NCI-H2029 treated with DMSO at 0.1 percent for 48 hours (cell line): ENCODE measurements around the gene NAT9.

ENCODE experiments used
- DNase-seq: peaks from one replicate; lab custom pipeline; 2025; lab: John Stamatoyannopoulos, UW

The NAT9 gene

GRCh38 chr17:74805591-74805991, 29.4 kb upstream of the NAT9 start:
- no peak for DNase-seq

GRCh38 chr17:74804683-74805082, 28.5 kb upstream of the NAT9 start:
- DNase-seq, result no peak

DNA sequence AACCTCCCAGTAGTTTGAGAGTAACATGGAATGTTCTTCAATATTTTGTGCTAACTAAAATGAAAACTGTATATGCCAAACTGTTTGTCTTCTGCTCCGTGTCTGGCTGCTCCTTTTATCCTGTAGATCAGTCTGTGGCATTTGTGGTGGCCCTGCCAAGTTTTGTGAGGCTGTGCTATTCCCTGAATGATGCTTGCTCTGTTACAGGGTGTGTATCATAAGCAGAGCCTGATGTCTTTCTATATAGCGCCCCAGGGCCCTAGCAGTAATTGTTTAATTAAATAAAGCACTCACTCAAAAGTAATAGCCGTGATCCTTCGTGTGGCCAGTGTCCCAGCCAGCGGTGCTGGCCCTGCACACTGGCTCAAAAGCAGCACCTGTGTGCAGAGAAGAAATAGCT, 27.8 kb upstream of the NAT9 start:
- DNase-seq, result no peak

DNA sequence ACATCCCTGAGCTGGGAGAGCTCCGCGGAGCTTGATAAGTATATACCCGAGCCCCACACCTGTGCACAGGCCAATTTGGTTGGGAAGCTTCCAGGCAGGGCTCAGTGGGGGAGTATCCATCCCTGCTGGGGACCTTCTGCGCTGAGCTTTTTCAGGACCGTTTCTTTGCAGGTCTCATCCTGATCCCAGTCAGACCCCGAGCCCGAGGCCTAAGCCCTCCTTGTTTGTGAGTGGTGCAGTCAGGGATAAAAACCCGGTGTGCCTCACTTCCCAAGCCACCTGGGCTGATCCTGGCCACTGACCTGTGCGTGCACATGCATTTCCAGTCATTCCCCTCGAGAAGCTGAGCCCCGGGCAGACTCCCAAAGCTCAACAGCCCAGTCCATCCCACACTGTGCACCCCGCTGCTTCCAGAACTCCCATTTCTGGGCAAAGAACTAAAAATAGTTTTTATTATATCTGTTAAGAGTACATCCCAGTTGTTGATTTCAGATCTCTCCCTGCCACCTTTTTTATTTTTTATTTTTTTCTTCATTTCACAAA, 27.3 kb upstream of the NAT9 start:
- no peak for DNase-seq

DNA sequence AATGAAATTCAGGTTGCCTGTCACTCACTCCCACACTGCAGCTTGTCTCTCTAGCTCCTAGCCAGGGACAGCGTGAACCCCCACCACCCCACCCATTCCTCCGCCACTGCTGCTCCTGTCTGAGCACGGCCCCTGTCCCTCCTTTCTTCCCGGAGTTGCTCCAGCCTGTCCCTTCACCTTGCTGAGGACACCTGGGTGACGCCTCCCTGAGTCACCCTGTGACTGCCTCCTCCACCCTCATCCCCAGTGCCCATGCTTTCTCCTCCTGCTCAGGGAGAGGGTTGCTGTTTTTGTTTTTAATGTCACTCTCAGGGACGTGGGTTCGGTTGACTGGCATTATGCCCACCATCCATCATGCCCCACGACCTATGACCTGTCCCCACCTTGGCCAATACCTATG, 25.8 kb upstream of the NAT9 start:
- no peak for DNase-seq

GRCh38 chr17:74800531-74800930, 24.4 kb upstream of the NAT9 start:
- no peak for DNase-seq

DNA sequence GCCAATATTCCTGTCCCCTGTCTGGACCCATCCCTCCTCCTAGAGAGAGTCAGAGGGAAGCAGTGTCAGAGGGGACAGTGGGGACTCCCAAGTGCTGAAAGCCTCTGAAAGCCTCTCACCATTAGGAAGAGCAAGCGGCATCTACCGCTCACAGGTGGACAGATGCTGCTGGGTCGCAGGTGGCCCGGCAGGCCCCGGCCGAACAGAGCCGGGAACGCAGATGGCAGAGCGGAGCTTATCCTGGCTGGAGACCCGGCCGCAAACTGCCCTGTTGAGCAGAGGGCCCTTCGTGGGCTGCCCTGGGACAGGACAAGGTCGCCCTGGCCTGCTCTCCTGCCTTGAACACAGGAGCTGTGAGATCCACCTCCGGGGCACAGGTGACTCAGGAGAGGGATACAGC, 23.0 kb upstream of the NAT9 start:
- no peak for DNase-seq

DNA sequence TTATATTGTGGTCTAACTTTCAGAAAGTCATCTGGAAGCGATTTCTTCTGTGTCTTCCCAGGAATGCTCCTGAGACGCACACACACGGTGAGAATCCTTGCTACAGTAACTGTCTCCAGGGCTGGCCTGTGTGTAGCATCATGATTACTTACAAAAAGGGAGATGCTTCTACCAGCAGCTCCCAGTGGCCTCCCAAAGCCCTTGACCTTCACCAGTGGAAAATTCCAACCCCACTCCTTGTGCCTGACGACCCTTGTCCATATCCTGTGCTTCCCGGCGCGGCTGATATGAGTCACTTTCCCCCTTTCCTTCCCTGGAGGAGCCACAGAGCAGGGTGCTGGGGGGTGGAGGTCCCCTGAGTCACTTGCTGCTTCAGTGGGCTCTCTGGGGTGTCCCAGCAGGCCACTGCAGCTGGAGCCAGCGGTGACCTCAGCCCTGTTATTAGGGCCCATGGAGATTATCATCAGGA, 22.1 kb upstream of the NAT9 start:
- DNase-seq, result no peak

DNA sequence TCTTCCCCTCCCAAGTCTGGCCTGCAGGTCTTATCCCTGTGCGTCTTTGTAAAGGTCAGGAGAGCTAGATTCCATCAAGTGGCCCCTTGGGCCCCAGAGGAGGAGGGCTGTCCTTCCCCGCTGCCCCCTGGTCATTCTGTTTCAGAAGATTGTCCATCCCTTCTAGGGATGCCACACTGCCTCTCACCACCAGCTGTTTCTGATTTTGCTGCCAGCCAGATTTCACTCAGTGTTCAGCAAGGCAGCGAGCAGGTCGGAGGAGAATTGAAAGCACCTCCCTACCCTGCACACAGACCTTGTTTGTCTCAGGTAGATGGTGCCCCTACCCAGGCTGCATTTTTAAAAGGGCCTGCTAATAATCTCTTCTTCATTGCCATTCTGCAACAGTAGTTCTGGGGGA, 21.7 kb upstream of the NAT9 start:
- no peak for DNase-seq

- DNase-seq, result no peak
These were observed 20.7 kb upstream of the NAT9 start for GRCh38 chr17:74796866-74797265.

GRCh38 chr17:74796211-74796610, 20.1 kb upstream of the NAT9 start:
- DNase-seq, result no peak

GRCh38 chr17:74795327-74796020, 19.3 kb upstream of the NAT9 start:
- DNase-seq, result no peak

DNA sequence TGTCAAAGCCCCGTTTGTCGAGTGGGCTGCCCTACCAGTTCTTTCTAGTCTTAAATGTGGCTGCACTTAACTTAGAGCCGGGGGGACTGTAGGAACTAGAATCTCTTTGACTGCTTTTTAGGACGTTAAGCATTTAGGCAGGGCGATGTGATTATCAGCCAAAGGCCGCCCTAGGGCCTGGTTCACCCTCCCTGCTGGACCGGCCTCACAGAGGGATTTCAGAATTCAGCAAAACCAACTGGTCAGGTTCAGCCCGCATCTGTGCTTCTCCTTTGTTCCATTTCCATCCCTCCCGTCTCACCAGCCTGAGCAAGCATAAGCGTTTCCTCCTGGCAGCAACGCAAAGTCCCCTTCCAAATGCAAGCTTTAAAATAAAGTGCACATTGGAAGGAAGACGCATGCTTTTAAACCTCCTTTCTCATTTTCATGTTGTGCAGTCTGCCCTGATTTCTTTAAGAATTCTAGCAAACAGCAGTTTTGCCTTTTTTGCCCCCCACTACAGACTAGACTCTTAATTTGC, 16.5 kb upstream of the NAT9 start:
- DNase-seq, result no peak

- DNase-seq, result no peak
These were observed 14.3 kb upstream of the NAT9 start for GRCh38 chr17:74790161-74791058.

DNA sequence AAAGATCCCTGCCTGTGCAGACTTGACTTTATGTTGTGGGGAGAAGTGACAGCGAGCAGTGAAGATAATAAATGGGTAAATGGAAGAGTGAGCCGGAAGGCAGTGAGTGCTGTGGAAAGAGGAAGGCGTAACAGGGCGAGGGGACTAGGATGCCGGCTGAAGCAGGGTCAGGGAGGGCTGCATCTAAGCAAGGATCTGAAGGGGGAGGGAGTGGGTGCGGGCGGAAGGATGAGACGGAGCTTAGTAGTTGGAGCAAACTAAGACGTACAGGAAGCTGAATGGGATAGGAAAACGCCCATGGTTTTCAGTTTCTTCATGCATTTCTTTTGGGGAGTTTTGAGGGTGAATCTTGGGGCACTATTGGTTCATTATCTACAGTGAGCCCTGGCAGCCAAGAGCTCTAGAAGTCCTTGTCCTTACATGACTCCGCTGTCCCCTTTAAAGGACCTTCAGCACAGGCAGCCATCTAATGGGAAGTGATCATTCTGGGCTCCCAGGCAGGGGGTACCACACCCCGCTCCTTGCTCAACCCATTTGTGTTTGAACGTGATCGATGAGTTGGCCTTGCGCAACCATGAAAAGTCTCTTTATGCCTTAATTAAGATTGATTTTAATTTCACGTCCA, 10.4 kb upstream of the NAT9 start:
- no peak for DNase-seq

DNA sequence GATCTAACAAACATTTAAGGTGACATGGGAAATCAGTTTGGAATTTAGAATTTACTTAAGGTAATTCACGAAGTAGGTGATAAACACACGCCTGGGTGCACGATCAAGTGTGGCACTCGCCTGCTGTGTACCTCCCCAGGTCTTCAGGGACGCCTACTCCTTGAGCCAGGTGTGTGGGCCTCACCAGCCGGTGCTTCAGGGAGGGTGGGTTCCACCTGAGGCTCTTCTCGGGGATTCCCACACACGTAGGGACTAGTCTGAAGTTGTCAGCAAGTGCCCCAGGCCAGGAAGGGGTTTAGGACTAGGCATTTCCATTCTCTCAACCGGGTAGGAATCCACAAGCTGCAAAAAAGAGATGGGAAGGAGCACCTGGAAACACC, 9.8 kb upstream of the NAT9 start:
- DNase-seq, result no peak

DNA sequence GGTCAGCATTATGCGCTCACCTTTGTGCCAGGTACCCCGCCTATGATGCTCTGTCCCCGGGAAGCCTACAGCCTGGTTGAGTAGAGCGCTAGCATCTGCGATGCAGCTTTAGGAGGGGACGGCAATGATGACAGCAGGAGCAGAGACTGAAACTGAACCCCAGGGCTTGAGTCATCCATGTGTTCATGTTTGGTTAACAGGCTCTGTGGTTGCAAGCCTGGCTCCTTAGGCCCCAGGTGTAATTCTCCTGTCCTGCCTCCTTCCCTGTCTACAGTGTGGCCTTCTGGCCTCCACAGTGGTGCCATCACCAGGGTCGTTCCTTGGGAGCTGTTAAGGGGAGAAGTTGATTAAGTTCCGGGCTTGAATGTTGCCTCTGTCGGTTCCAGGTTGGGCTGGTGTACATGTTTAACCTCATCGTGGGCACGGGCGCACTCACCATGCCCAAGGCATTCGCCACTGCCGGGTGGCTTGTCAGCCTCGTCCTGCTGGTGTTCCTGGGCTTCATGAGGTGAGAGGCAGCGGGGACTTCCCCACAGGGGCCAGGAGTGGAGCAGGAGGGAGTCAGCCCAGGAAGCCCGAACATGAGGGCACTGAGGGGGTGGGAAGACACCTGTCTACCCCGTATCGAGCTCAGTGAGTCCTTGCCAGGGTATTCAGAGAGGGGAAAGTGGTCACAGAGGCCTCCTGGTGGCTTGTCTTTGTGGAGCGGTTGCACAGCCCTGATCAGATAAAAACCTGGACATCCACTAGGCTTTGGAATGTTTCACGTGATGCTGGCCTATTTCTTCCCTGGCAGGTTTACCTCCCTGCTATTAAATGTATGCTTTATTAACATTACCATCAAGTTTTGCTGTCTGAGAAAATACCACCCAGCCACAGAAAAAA, 9.2 kb upstream of the NAT9 start:
- DNase-seq, result no peak

DNA sequence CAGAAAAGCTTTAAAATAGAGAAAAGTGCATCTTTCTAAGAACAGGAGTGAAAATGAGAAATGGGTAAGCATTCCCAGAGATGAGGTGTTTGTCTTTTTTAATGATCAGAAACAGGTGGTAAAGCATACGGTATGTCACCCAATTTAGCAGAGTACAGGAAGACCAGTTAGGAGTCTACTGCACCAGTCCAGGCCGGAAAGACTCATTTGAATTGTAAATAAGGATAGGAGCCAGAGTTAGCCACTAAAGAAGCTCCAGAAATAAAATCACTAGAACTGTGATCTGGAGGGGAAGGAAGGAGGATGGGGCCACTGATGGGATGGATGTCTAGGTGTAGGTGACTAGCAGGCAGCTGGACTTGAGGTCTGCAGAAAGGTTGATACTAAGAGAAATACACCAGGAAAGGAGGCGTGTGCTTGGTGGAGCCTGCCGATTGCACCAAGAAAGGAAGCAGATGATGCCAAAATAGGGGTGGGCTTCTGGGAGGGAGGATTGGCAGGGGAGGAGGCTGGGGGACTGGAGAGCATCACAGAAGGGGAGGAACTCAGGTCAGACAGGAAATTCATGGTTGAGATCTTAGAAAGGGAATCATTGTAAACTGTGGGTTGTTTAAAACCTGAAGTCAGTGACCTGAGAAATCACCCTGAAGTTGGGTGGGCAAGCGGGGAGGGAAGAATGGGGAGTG, 8.1 kb upstream of the NAT9 start:
- no peak for DNase-seq

DNA sequence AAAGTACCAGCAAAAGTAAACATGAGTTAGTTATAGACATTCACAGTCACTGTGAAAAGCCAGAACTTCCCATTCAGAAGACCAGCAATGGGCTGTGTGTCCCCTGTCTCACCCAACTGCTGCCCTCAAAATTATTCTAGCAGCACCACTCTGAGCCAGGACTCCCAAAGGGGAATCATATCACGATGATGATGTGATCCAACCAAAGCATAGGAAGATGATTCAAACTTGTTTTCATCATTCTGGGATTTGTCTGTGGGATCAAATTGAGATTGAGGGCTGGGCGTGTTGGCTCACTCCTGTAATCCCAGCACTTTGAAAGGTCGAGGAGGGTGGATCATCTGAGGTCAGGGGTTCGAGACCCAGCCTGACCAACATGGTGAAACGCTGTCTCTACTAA, 6.4 kb upstream of the NAT9 start:
- no peak for DNase-seq

GRCh38 chr17:74780443-74781238, 4.5 kb upstream of the NAT9 start:
- DNase-seq, result no peak
